HG02938 (cell line): Measurements from ENCODE around the gene ITPK1.
"Not testable (repeated sequence)": the region's sequence is repeated elsewhere in the genome, so short reads cannot be mapped to it uniquely, and the experiment has no call there.

ENCODE experiments used
- ATAC-seq: cut with Tn5 transposase; IDR thresholded peaks from one replicate; pipeline ENCODE4 v1.9.1; 2021; ENCODE audit warnings: mild to moderate bottlenecking, moderate library complexity; ENCODE audit not compliant: unreplicated experiment

The ITPK1 gene

GRCh38 chr14:93131257-93131820 is 15.6 kb upstream of the ITPK1 start:
- ATAC-seq = not testable (repeated sequence)

GRCh38 chr14:93128725-93129459 is 13.2 kb upstream of the ITPK1 start:
- ATAC-seq = no peak

- no peak for ATAC-seq
Observed at GRCh38 chr14:93126111-93126510, 10.4 kb upstream of the ITPK1 start.

GRCh38 chr14:93122826-93123225 is 7.1 kb upstream of the ITPK1 start:
- no peak for ATAC-seq

GRCh38 chr14:93121030-93121834 is 5.5 kb upstream of the ITPK1 start:
- ATAC-seq = no peak

GRCh38 chr14:93120517-93120916 is 4.8 kb upstream of the ITPK1 start:
- no peak for ATAC-seq

GRCh38 chr14:93116676-93117200 is 1.0 kb upstream of the ITPK1 start:
- ATAC-seq = no peak

GRCh38 chr14:93115069-93115820 is 480 bp downstream of the ITPK1 start:
- ATAC-seq = peak; percentile 62

- ATAC-seq = no peak
Observed at GRCh38 chr14:93114713-93115068, 1.0 kb downstream of the ITPK1 start.

- ATAC-seq = no peak
Observed at GRCh38 chr14:93114068-93114710, 1.5 kb downstream of the ITPK1 start.

GRCh38 chr14:93113678-93114067 is 2.1 kb downstream of the ITPK1 start:
- no peak for ATAC-seq

- ATAC-seq = no peak
Observed at GRCh38 chr14:93112891-93113677, 2.6 kb downstream of the ITPK1 start.

GRCh38 chr14:93111541-93111940 is 4.2 kb downstream of the ITPK1 start:
- not testable (repeated sequence) for ATAC-seq

- no peak for ATAC-seq
Observed at GRCh38 chr14:93110856-93111419, 4.8 kb downstream of the ITPK1 start.

- ATAC-seq = no peak
Observed at GRCh38 chr14:93109572-93110481, 5.9 kb downstream of the ITPK1 start.

GRCh38 chr14:93108105-93108504 is 7.6 kb downstream of the ITPK1 start:
- no peak for ATAC-seq

GRCh38 chr14:93107453-93107852 is 8.3 kb downstream of the ITPK1 start:
- ATAC-seq = no peak

GRCh38 chr14:93106541-93107156 is 9.1 kb downstream of the ITPK1 start:
- no peak for ATAC-seq
